ENCODE measurements around the gene CACNA1S. TPM values are rescaled to one million over a fixed set of nuclear protein-coding genes. Genes with fewer than 3 reads are reported as not detected.

CACNA1S gene
- total RNA-seq, 1 experiment from 2014 or later = not detected

- Histone ChIP-seq H3K9me3 (ENCODE audit: control insufficient read depth, low read depth, low read length) (no peaks in the 10 kb centered on the region), H2BK15ac (ENCODE audit: low read depth, low read length) (no peak overlapping the region), H3K79me1 (ENCODE audit: insufficient read depth, low read depth, low read length, poor library complexity, severe bottlenecking) (no peaks in the 10 kb centered on the region), H4K5ac (ENCODE audit: insufficient read length, low read depth, low read length) (no peak overlapping the region), H3T11ph (ENCODE audit: low read length) (no peak overlapping the region), H3K4ac (ENCODE audit: low read depth, low read length) (no peak overlapping the region), H4K91ac (ENCODE audit: insufficient read length, low read depth, low read length) (no peak overlapping the region), H3K4me2 (ENCODE audit: insufficient read depth, insufficient read length, low read length) (no peak overlapping the region), H3K14ac (ENCODE audit: insufficient read depth, low read length) (peak overlapping the region; percentile 24; the same call in 1 of the 2 replicates), H3K27ac (ENCODE audit: insufficient read length, low read depth, low read length) (no peak overlapping the region), H3K79me2 (ENCODE audit: insufficient read depth, low read length) (no peaks in the 10 kb centered on the region), H2BK20ac (ENCODE audit: low read depth, low read length, poor library complexity, severe bottlenecking) (no peak overlapping the region), H3K23ac (ENCODE audit: insufficient read length, low read depth, low read length) (no peak overlapping the region), H3K4me1 (ENCODE audit: insufficient read depth, low read length) (no peaks in the 10 kb centered on the region), H3K18ac (ENCODE audit: insufficient read length, low read depth, low read length) (no peak overlapping the region), H2AFZ (ENCODE audit: low read length) (no peak overlapping the region), H2BK5ac (ENCODE audit: insufficient read length, low read length) (no peak overlapping the region), H3K27me3 (ENCODE audit: insufficient read depth, low read length) (no peaks in the 10 kb centered on the region; the same call in 1 of the 2 replicates), H4K20me1 (ENCODE audit: control insufficient read depth, insufficient read depth, insufficient read length) (no peaks in the 10 kb centered on the region), H3K56ac (ENCODE audit: insufficient read length, low read depth, low read length) (no peak overlapping the region), H4K8ac (replicated peaks; ENCODE audit: insufficient read length, low read depth, low read length) (no peak overlapping the region), H2BK12ac (ENCODE audit: insufficient read length, low read depth, low read length) (no peak overlapping the region), H2BK120ac (ENCODE audit: low read depth, low read length, poor library complexity, severe bottlenecking) (no peak overlapping the region), H3K23me2 (ENCODE audit: insufficient read length, low read depth, low read length, poor library complexity, severe bottlenecking) (no peaks in the 10 kb centered on the region), H3K9ac (ENCODE audit: extremely low read depth, insufficient read length, low read length) (no peak overlapping the region), H2AK5ac (ENCODE audit: insufficient read length, low read length) (no peak overlapping the region)
- no peak for DNase-seq
- H3K27ac Mint-ChIP-seq = no peak overlapping the region
- TF ChIP-seq CTCF (conservative IDR thresholded peaks at IDR 0.05) = no peak
- no peak overlapping the region for H3K4me3 Mint-ChIP-seq
- peaks cover 1% of the 10 kb centered on the region for H3K27me3 Mint-ChIP-seq (ENCODE audit: low read depth)
- no CpG with 5 or more reads among the region's 5 CpGs for WGBS (ENCODE audit: extremely low coverage, insufficient read length, low lambda C conversion rate)
- H3K4me1 Mint-ChIP-seq = peaks cover 7 to 13% of the 10 kb centered on the region in 2 experiments; a peak in 3 of 4 replicates
- no peaks in the 10 kb centered on the region for H3K9me3 Mint-ChIP-seq
- no peaks in the 10 kb centered on the region for H3K36me3 Mint-ChIP-seq (ENCODE audit: insufficient read depth in 1 of 3, low read depth in 3 of 3)
These were observed 16.2 kb downstream of the CACNA1S start for GRCh38 chr1:201096041-201096461.

Data from H9 (cell line).